Osteoblast (primary cell): Measurements from ENCODE around the gene OSBPL9. TPM values are rescaled to one million over a fixed set of nuclear protein-coding genes. Genes with fewer than 3 reads are reported as not detected.

Experiments used
- DNase-seq: peaks from one replicate; pipeline ENCODE4 v3.0.0; 2011; ENCODE audit warnings: low spot score, mixed read lengths; ENCODE audit not compliant: insufficient read length; ENCODE audit errors: missing footprints
- H2AFZ ChIP-seq: 2 replicates; pipeline ENCODE4 v1.6.0; 2011; ENCODE audit warnings: mild to moderate bottlenecking, low read length
- H3K27ac ChIP-seq: 2 replicates; pipeline ENCODE4 v1.5.1; 2011; ENCODE audit warnings: mild to moderate bottlenecking, low read depth, low read length, moderate library complexity
- H3K27me3 ChIP-seq: 2 replicates; pipeline ENCODE4 v1.6.0; 2012; ENCODE audit warnings: mild to moderate bottlenecking, control low read depth, inconsistent platforms, low read length, moderate library complexity; ENCODE audit not compliant: insufficient read depth
- H3K36me3 ChIP-seq: 2 replicates; pipeline ENCODE4 v1.5.1; 2011; ENCODE audit warnings: mild to moderate bottlenecking, low read length, control low read depth, moderate library complexity; ENCODE audit not compliant: insufficient read depth
- H3K4me1 ChIP-seq: 2 replicates; pipeline ENCODE4 v1.5.1; 2011; ENCODE audit warnings: mild to moderate bottlenecking, low read length, control low read depth, moderate library complexity; ENCODE audit not compliant: insufficient read depth
- H3K4me2 ChIP-seq: 2 replicates; pipeline ENCODE4 v1.6.0; 2011; ENCODE audit warnings: mild to moderate bottlenecking, low read length; ENCODE audit not compliant: insufficient read depth
- H3K4me3 ChIP-seq: fragments of 200-600 bp; sonication (generic); 3 replicates; pipeline ENCODE4 v1.5.1; 2012; ENCODE audit warnings: mild to moderate bottlenecking, low read length, inconsistent platforms; ENCODE audit not compliant: insufficient read depth
- H3K79me2 ChIP-seq: 2 replicates; pipeline ENCODE4 v1.6.0; 2012; ENCODE audit warnings: mild to moderate bottlenecking, low read length, control low read depth, inconsistent platforms; ENCODE audit not compliant: insufficient read depth
- H3K9me3 ChIP-seq: 2 replicates; pipeline ENCODE4 v1.5.1; 2011; ENCODE audit warnings: low read depth, low read length, control low read depth
- H4K20me1 ChIP-seq: 2 replicates; pipeline ENCODE4 v1.6.0; 2012; ENCODE audit warnings: mild to moderate bottlenecking, low read length, control low read depth; ENCODE audit not compliant: insufficient read depth
- total RNA-seq: library from RNA; depleted of rRNA; stranded (reverse); fragments of >200 nt; gene quantifications from 2 replicates; pipeline ENCODE4 v1.2.3, GENCODE V29; 2012
- TF ChIP-seq, protein P1 (sequence below): IDR thresholded peaks from 2 replicates; pipeline ENCODE4 v1.5.1; 2011; ENCODE audit warnings: mild to moderate bottlenecking, low read depth, low read length, moderate library complexity; ENCODE audit errors: extremely low read depth

The OSBPL9 gene
- total RNA-seq, 1 donor: 87.9 TPM

DNA sequence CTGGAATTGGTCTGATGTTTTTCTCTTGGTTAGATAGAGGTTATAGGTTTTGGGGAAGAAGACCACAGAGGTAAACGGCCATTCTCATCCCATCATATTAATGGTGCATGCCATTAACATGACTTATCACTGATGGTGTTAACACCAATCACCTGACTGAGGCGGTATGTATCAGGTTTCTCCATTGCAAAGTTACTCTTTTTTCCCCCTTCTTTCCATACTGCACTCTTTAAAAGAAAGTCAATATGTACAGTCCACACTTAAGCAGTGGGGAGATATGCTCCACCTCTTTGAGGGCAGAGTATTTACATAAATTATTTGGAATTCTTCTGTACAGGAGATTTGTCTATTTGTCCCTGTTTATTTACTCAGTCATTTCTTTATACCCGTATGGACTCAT, 35.7 kb upstream of the OSBPL9 start:
- no peaks in the 10 kb centered on the region for H3K27me3 ChIP-seq
- no peak overlapping the region for H3K4me3 ChIP-seq
- no peaks in the 10 kb centered on the region for H3K9me3 ChIP-seq
- H3K4me1 ChIP-seq: peaks cover 8% of the 10 kb centered on the region
- TF ChIP-seq, protein P1, sequence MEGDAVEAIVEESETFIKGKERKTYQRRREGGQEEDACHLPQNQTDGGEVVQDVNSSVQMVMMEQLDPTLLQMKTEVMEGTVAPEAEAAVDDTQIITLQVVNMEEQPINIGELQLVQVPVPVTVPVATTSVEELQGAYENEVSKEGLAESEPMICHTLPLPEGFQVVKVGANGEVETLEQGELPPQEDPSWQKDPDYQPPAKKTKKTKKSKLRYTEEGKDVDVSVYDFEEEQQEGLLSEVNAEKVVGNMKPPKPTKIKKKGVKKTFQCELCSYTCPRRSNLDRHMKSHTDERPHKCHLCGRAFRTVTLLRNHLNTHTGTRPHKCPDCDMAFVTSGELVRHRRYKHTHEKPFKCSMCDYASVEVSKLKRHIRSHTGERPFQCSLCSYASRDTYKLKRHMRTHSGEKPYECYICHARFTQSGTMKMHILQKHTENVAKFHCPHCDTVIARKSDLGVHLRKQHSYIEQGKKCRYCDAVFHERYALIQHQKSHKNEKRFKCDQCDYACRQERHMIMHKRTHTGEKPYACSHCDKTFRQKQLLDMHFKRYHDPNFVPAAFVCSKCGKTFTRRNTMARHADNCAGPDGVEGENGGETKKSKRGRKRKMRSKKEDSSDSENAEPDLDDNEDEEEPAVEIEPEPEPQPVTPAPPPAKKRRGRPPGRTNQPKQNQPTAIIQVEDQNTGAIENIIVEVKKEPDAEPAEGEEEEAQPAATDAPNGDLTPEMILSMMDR: no peak
- no peak overlapping the region for H3K4me2 ChIP-seq
- no peak overlapping the region for H2AFZ ChIP-seq
- H3K36me3 ChIP-seq: no peaks in the 10 kb centered on the region
- no peaks in the 10 kb centered on the region for H3K79me2 ChIP-seq
- DNase-seq: no peak
- no peaks in the 10 kb centered on the region for H4K20me1 ChIP-seq
- no peak overlapping the region for H3K27ac ChIP-seq

DNA sequence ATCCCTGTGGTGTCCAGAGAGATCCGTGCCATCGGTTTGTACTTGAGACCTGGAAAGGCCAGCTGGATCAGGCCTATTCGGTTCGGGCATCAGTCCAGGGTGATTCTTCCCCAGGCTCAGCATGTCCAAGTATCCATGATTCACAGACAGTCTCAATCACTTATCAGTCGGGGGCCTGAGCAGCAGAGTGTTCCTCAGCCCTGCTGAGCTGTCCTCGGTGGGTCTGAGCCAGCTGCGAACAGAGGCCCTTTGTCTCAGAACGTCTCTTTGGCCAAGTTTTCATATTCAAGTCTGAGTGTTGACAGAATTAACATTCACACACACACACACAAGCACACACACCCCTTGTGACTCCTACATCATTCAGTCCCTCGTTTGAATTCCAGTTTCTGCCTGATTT, 33.4 kb upstream of the OSBPL9 start:
- peaks cover 8% of the 10 kb centered on the region for H3K4me1 ChIP-seq
- no peaks in the 10 kb centered on the region for H3K27me3 ChIP-seq
- no peak overlapping the region for H3K27ac ChIP-seq
- no peaks in the 10 kb centered on the region for H3K9me3 ChIP-seq
- DNase-seq: peak; percentile 93
- no peak overlapping the region for H3K4me3 ChIP-seq
- H4K20me1 ChIP-seq: no peaks in the 10 kb centered on the region
- peak overlapping the region; percentile 47 for H2AFZ ChIP-seq
- H3K4me2 ChIP-seq: peak overlapping the region; percentile 1
- no peaks in the 10 kb centered on the region for H3K79me2 ChIP-seq
- TF ChIP-seq, protein P1: no peak
- H3K36me3 ChIP-seq: no peaks in the 10 kb centered on the region

DNA sequence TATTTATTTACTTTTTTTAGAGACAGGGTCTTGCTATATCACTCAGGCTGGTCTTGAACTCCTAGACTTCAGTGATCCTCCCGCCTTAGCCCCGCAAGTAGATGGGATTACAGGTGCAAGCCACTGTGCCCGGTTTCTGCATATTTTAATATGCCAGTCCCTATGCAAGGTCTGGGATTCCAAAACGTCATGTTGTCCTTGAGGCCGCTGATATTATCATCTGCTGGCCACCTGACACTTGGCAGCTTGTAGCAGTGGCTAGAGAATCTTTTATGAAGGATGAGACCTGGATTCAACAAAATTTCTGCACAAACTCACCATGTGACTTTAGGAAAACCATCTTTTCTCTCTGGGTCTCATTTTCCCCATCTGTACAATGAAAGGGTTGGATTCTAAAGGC, 32.9 kb upstream of the OSBPL9 start:
- H3K9me3 ChIP-seq: no peaks in the 10 kb centered on the region
- DNase-seq: no peak
- no peaks in the 10 kb centered on the region for H3K79me2 ChIP-seq
- H3K4me3 ChIP-seq: no peak overlapping the region
- H3K27me3 ChIP-seq: no peaks in the 10 kb centered on the region
- H3K4me2 ChIP-seq: no peak overlapping the region
- H3K27ac ChIP-seq: no peak overlapping the region
- H2AFZ ChIP-seq: no peak overlapping the region
- TF ChIP-seq, protein P1: no peak
- no peaks in the 10 kb centered on the region for H4K20me1 ChIP-seq
- peaks cover 8% of the 10 kb centered on the region for H3K4me1 ChIP-seq
- no peaks in the 10 kb centered on the region for H3K36me3 ChIP-seq

DNA sequence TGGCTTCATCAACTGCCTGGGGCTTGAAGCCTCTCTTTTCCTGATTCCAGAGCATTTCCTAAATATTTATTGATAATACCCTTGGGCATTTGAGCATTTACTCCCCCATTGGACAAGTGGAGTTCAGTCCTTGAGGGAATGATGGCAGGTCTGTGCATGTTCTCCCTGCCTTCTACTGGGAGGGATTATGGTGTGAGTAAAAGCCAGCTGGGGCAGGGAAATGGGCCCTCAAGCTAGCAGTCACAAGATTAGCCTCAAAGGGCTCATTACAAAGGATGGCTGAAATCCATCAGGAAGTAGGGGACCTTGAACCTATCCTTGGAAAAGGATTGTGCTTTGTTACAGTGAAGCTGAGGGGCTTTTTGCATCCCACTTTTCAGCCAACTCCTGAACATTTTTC, 24.2 kb upstream of the OSBPL9 start:
- no peaks in the 10 kb centered on the region for H3K4me1 ChIP-seq
- H3K4me3 ChIP-seq: no peak overlapping the region
- no peaks in the 10 kb centered on the region for H3K36me3 ChIP-seq
- TF ChIP-seq, protein P1: no peak
- H3K9me3 ChIP-seq: no peaks in the 10 kb centered on the region
- H3K79me2 ChIP-seq: no peaks in the 10 kb centered on the region
- no peaks in the 10 kb centered on the region for H3K27me3 ChIP-seq
- no peak overlapping the region for H3K4me2 ChIP-seq
- no peaks in the 10 kb centered on the region for H4K20me1 ChIP-seq
- H2AFZ ChIP-seq: no peak overlapping the region
- DNase-seq: no peak
- no peak overlapping the region for H3K27ac ChIP-seq
